GM23248 (cell line): ENCODE measurements around the gene LTF.

Experiments used
- EZH2 ChIP-seq: fragments of 200-600 bp; sonication (generic); IDR thresholded peaks from 2 replicates; pipeline ENCODE4 v1.6.1; 2018; ENCODE audit warnings: antibody characterized with exemption, mild to moderate bottlenecking; ENCODE audit not compliant: insufficient read depth, poor library complexity, severe bottlenecking
- EZH2phosphoT487 ChIP-seq: fragments of 200-600 bp; sonication (generic); IDR thresholded peaks from 2 replicates; pipeline ENCODE4 v1.6.1; 2018; ENCODE audit warnings: antibody characterized with exemption, moderate library complexity, mild to moderate bottlenecking, low read depth; ENCODE audit not compliant: insufficient read depth

DNA sequence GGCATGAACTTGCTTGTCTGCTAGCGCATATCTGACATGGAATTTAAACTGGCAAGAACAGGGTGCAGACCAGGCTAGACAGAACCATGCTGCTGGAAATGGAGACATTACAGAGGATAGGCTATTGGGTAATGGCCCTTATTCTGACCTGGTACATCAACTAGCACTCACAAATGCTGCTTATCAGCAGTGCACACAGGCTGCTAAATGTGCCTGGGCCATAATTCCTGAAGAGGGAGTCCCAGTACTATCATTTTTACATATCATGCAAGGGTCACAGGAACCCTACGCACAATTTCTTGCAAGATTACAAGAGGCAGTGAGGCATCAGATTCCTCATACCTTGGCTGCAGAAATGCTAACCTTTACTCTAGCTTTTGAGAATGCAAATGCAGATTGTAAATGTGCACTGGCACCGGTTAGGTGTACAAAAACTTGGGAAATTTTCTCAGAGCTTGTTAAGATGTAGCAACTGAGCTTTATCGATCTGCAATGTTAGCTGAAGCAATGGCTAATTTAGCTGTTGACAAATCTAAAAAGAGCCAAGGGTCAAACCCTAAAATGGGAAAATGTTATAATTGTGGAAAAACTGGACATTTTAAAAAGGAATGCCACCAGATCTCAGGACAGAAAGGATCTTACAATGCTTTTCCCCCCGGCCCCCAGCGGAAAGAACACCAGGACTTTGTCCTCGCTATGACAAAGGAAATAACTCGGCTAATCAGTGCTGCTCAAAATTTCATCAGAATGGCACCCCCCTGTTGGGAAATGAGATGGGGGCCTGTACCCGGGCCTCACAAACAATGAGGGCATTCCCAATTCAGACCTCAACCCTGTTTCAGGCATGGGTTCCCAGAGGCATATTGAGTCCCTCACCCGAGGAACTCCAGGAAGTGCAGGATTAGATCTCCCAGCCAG, 36.5 kb downstream of the LTF start:
- TF ChIP-seq EZH2 (no peak), EZH2phosphoT487 (no peak)
